ENCODE measurements around the gene TMEM62. TPM values are rescaled to one million over a fixed set of nuclear protein-coding genes. Genes with fewer than 3 reads are reported as not detected.

Gene TMEM62
- total and polyA plus RNA-seq, 9 of the 15 experiments (the other 6 are each of a cell fraction or from before 2014, with no cell fraction given) = 4.4 to 16.6 (median 11.1) TPM

GRCh38 chr15:43218908-43219706 is 85.7 kb downstream of the TMEM62 start (continued):
- TF ChIP-seq KAT7 (CRISPR knock-in tag; IDR thresholded peaks at IDR 0.05; ENCODE audit: borderline replicate concordance) (no peak), ZNF184 (CRISPR knock-in tag; IDR thresholded peaks at IDR 0.05) (no peak), ZBTB33 (CRISPR knock-in tag; IDR thresholded peaks at IDR 0.05) (peak; percentile 93), TCF15 (CRISPR knock-in tag; IDR thresholded peaks at IDR 0.05) (no peak), ZBTB5 (IDR thresholded peaks at IDR 0.05) (no peak), UBTF (IDR thresholded peaks at IDR 0.05; ENCODE audit: borderline replicate concordance in 1 of 2, low read depth in 2 of 2, low read length in 2 of 2) (no peak), TAL1 (IDR thresholded peaks at IDR 0.05) (no peak), CTCFL (IDR thresholded peaks at IDR 0.05; ENCODE audit: borderline replicate concordance, insufficient read depth, low read depth, low read length, poor library complexity, severe bottlenecking) (peak; percentile 82), CREM (IDR thresholded peaks at IDR 0.05; ENCODE audit: low read depth) (peak; percentile 59), ILK (tag; IDR thresholded peaks at IDR 0.05; ENCODE audit: borderline replicate concordance, low read depth) (no peak), FOXJ2 (tag; IDR thresholded peaks at IDR 0.05) (no peak), TAF9B (IDR thresholded peaks at IDR 0.05; ENCODE audit: partially characterized antibody) (no peak), ZNF740 (CRISPR knock-in tag; IDR thresholded peaks at IDR 0.05) (no peak), ZNF740 (tag; IDR thresholded peaks at IDR 0.05) (no peak)

Measured in K562 (cell line).